ENCODE results near the gene HLA-DMA.

DNA sequence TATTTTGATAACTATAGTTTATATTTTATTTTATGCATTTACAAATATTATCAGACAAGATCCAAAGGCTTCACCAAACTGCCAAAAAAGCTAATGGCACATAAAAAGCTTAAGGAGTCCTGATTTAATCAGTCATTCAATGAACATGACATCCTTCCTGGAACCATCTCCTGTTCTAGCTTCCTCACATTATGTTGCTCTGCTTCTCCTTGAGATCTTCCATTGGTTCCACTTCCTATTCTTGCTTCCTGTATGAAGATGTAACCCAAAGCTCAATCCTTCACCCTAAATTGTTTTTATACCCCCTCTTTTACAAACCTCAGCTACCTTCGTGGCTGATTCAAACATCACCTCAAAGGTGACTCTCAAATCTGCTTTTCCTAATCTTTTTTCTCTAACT is 11.0 kb upstream of the HLA-DMA start:
- no peak for TF ChIP-seq POLR2A (IDR thresholded peaks at IDR 0.05; ENCODE audit: low read length)
- no peak for TF ChIP-seq GATA1 (IDR thresholded peaks at IDR 0.05; ENCODE audit: low read depth, low read length)
